PC-9 (cell line): Measurements from ENCODE around the gene SH2D1B.

Source experiments
- EZH2 ChIP-seq: fragments of 200-600 bp; sonication (generic); IDR thresholded peaks from 2 replicates; pipeline ENCODE4 v1.8.0; 2017; ENCODE audit warnings: antibody characterized with exemption, low read depth
- TF ChIP-seq, protein P1 (sequence below): fragments of 200-600 bp; sonication (generic); conservative IDR thresholded peaks from 2 replicates; pipeline ENCODE4 v1.6.1; 2017; ENCODE audit warnings: mixed run types, antibody characterized with exemption, mild to moderate bottlenecking, moderate library complexity

DNA sequence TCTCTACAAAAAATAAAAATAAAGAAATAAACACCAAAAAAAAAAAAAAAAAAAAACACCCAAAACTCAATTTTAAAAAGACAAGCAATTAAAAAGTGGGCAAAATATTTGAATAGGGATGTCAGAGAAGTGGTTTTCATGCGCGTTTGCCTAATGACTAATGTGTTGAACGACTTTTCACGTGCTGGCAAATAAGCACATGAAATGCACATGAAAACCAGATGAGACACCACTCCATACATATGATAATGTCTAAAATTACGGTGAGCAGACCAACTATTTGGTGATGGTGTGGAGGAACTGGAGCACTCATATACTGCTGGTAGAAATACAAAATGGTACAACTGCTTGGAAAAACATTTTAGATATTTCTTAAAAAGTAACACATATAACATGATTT, 46.3 kb upstream of the SH2D1B start:
- no peak for TF ChIP-seq EZH2
- TF ChIP-seq, protein P1, sequence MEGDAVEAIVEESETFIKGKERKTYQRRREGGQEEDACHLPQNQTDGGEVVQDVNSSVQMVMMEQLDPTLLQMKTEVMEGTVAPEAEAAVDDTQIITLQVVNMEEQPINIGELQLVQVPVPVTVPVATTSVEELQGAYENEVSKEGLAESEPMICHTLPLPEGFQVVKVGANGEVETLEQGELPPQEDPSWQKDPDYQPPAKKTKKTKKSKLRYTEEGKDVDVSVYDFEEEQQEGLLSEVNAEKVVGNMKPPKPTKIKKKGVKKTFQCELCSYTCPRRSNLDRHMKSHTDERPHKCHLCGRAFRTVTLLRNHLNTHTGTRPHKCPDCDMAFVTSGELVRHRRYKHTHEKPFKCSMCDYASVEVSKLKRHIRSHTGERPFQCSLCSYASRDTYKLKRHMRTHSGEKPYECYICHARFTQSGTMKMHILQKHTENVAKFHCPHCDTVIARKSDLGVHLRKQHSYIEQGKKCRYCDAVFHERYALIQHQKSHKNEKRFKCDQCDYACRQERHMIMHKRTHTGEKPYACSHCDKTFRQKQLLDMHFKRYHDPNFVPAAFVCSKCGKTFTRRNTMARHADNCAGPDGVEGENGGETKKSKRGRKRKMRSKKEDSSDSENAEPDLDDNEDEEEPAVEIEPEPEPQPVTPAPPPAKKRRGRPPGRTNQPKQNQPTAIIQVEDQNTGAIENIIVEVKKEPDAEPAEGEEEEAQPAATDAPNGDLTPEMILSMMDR: no peak
